SU-DHL-6 (cell line): Measurements from ENCODE around the gene CALCOCO2.
"Not testable (repeated sequence)": the region's sequence is repeated elsewhere in the genome, so short reads cannot be mapped to it uniquely, and the experiment has no call there.

Experiments used
- EZH2phosphoT487 ChIP-seq: fragments of 200-600 bp; sonication (generic), shearing (Covaris generic); conservative IDR thresholded peaks from 2 replicates; pipeline ENCODE4 v1.6.1; 2018; ENCODE audit warnings: mild to moderate bottlenecking, antibody characterized with exemption, low read length, moderate library complexity, mixed read lengths
- TF ChIP-seq, protein P1 (sequence below): fragments of 200-600 bp; sonication (generic); IDR thresholded peaks from one replicate; pipeline ENCODE4 v1.5.1; 2017; ENCODE audit warnings: antibody characterized with exemption, mild to moderate bottlenecking, low read length, moderate library complexity; ENCODE audit not compliant: insufficient read depth, poor library complexity, severe bottlenecking

DNA sequence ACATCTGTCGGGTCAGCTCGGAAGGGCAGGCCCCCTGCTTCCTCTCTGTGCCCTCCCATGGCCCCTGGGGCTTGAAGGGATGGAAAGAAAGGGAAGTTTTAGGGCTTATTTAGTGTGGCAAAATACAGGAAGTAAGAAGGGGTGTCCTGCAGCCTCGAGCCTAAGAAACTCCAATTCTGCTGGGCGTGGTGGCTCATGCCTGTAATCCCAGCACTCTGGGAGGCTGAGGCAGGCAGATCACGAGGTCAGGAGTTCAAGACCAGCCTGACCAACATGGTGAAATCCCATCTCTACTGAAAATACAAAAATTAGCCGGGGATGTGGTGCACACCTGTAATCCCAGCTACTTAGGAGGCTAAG is 34.7 kb upstream of the CALCOCO2 start:
- TF ChIP-seq, protein P1, sequence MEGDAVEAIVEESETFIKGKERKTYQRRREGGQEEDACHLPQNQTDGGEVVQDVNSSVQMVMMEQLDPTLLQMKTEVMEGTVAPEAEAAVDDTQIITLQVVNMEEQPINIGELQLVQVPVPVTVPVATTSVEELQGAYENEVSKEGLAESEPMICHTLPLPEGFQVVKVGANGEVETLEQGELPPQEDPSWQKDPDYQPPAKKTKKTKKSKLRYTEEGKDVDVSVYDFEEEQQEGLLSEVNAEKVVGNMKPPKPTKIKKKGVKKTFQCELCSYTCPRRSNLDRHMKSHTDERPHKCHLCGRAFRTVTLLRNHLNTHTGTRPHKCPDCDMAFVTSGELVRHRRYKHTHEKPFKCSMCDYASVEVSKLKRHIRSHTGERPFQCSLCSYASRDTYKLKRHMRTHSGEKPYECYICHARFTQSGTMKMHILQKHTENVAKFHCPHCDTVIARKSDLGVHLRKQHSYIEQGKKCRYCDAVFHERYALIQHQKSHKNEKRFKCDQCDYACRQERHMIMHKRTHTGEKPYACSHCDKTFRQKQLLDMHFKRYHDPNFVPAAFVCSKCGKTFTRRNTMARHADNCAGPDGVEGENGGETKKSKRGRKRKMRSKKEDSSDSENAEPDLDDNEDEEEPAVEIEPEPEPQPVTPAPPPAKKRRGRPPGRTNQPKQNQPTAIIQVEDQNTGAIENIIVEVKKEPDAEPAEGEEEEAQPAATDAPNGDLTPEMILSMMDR, result not testable (repeated sequence)
- not testable (repeated sequence) for TF ChIP-seq EZH2phosphoT487
